OCI-LY3 (cell line): Measurements from ENCODE around the gene ZCCHC12.

Source experiments
- CTCF ChIP-seq: fragments of 200-600, 300-600 bp; sonication (generic); IDR thresholded peaks from 2 replicates; pipeline ENCODE4 v1.5.1; 2014; ENCODE audit warnings: antibody characterized with exemption, low read length, low read depth
- EZH2phosphoT487 ChIP-seq: fragments of 200-600 bp; shearing (Covaris generic); IDR thresholded peaks from 2 replicates; pipeline ENCODE4 v1.6.1; 2018; ENCODE audit warnings: antibody characterized with exemption, mixed run types, low read depth

- peak; percentile 68 for TF ChIP-seq CTCF
- TF ChIP-seq EZH2phosphoT487: no peak
These were observed 24.1 kb downstream of the ZCCHC12 start for GRCh38 chrX:118847676-118848075.
